Thyroid gland (tissue), 4 donors: ENCODE measurements around the gene SP140. TPM values are rescaled to one million over a fixed set of nuclear protein-coding genes. Genes with fewer than 3 reads are reported as not detected.

Experiments used
- DNase-seq, 2 donors: peaks; one replicate each; pipeline ENCODE4 v3.0.0-alpha.2; 2019
- H3K27ac ChIP-seq, 3 donors: fragments of 200-600 bp; sonication (generic); 1 replicate in 2 of 3; 2 replicates in 1 of 3; pipeline ENCODE4 v1.5.1; 2016 to 2019; ENCODE audit warnings: mild to moderate bottlenecking in 1 of 3, moderate library complexity in 1 of 3
- H3K27me3 ChIP-seq: fragments of 200-600 bp; sonication (generic); one replicate; pipeline ENCODE4 v1.5.1; 2019
- H3K36me3 ChIP-seq, 2 donors: fragments of 200-600 bp; sonication (generic); one replicate each; pipeline ENCODE4 v1.5.1; 2016 to 2019
- H3K4me1 ChIP-seq, 2 donors: fragments of 200-600 bp; sonication (generic); one replicate each; pipeline ENCODE4 v1.5.1; 2017 to 2019
- H3K4me3 ChIP-seq, 3 donors: fragments of 200-600 bp; sonication (generic); replicated peaks in 1 of 3; 1 replicate in 2 of 3; 2 replicates in 1 of 3; pipeline ENCODE4 v1.5.1; 2016; ENCODE audit warnings: mild to moderate bottlenecking in 1 of 3
- H3K9me3 ChIP-seq: fragments of 200-600 bp; sonication (generic); one replicate; pipeline ENCODE4 v1.5.1; 2017
- POLR2A ChIP-seq, 2 donors: fragments of 450-650 bp; IDR thresholded peaks; one replicate each; pipeline ENCODE4 v1.6.1; 2017; ENCODE audit warnings: antibody characterized with exemption in 2 of 2, mild to moderate bottlenecking in 2 of 2, moderate library complexity in 1 of 2
- WGBS, 2 donors: methylation state at CpG; one replicate each; pipeline ENCODE4 v1.1.5; 2017; 5-methylcytosine and 5-hydroxymethylcytosine counted together
- intact Hi-C: fragments of 100-400 bp; cut with DNase I; formaldehyde crosslinking; loops from one replicate; pipeline ENCODE4 v1.15.1; 2023
- total RNA-seq, 4 donors: library from RNA; depleted of rRNA; stranded (reverse); fragments of >200 nt; gene quantifications; one replicate each; pipeline ENCODE4 v1.2.3, GENCODE V29; 2016
- TF ChIP-seq, protein P1 (sequence below), 6 experiments: fragments of 200-600 bp in 3 of 6; fragments of 450-650 bp in 3 of 6; sonication (generic) in 3 of 6; IDR thresholded peaks; one replicate each; pipeline ENCODE4 v1.5.1; 2016 to 2019; ENCODE audit warnings: antibody characterized with exemption in 6 of 6, mild to moderate bottlenecking in 2 of 6, inconsistent platforms in 1 of 6, moderate library complexity in 1 of 6

Gene SP140
- total RNA-seq, 4 donors from 2014 or later, result 0.58 to 1.2 (median 0.95) TPM

DNA sequence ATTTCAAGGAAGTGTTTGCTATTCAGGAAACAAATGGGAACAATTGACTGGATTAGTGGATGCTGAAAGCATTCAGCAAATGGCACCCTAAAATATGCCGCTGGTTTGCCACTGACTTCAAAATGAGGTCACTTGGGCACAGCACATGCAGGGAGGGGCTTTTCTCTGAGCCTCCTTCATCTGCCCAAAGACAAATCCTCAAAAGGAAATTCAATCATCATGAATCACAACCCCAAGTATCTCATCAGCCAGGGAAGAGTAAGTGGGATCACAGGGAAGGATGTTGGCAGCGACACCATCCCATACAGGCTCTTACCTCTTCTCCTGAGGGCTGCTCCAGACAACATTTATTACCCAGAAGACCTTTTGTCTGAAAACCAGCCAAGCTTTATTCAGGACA, 87.1 kb downstream of the SP140 start:
- no peak for DNase-seq
- Histone ChIP-seq H3K4me1 (no peaks in the 10 kb centered on the region), H3K9me3 (no peaks in the 10 kb centered on the region), H3K27me3 (no peaks in the 10 kb centered on the region), H3K36me3 (no peaks in the 10 kb centered on the region), H3K4me3 (no peak overlapping the region), H3K27ac (no peak overlapping the region)
- TF ChIP-seq POLR2A (IDR thresholded peaks at IDR 0.05), result no peak
- TF ChIP-seq, protein P1, sequence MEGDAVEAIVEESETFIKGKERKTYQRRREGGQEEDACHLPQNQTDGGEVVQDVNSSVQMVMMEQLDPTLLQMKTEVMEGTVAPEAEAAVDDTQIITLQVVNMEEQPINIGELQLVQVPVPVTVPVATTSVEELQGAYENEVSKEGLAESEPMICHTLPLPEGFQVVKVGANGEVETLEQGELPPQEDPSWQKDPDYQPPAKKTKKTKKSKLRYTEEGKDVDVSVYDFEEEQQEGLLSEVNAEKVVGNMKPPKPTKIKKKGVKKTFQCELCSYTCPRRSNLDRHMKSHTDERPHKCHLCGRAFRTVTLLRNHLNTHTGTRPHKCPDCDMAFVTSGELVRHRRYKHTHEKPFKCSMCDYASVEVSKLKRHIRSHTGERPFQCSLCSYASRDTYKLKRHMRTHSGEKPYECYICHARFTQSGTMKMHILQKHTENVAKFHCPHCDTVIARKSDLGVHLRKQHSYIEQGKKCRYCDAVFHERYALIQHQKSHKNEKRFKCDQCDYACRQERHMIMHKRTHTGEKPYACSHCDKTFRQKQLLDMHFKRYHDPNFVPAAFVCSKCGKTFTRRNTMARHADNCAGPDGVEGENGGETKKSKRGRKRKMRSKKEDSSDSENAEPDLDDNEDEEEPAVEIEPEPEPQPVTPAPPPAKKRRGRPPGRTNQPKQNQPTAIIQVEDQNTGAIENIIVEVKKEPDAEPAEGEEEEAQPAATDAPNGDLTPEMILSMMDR (IDR thresholded peaks at IDR 0.05), result no peak
- 89 to 94% methylated on average over 2 of the region's 2 CpGs for WGBS, 2 donors
- intact Hi-C loops, result no loop called here

DNA sequence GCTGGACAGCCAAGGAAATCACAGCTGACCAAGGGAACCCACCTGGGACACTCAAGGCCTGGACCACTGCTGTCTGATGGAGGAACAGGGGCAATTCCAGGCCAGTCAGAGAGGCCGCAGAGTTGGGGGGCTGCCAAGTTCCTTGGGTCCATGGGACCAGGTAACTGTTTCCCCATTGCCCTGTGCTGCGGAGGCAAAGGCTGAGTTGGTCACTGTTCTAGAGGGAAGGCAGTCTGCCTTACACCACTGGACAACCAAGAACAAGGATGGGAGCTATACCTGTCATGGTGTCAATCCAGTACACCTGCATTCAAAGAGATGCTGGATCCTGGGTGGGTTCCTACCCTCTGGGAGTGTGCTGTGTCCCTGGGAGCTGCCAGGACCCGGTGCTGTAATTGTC, 91.8 kb downstream of the SP140 start:
- H3K9me3 ChIP-seq, result no peaks in the 10 kb centered on the region
- DNase-seq, result no peak
- no peaks in the 10 kb centered on the region for H3K36me3 ChIP-seq
- H3K4me3 ChIP-seq, result no peak overlapping the region
- intact Hi-C loops, result no loop called here
- WGBS, 2 donors, result 100% methylated on average over 2 to 3 of the region's 3 CpGs
- TF ChIP-seq, protein P1 (IDR thresholded peaks at IDR 0.05), result no peak
- no peak for TF ChIP-seq POLR2A (IDR thresholded peaks at IDR 0.05)
- H3K27me3 ChIP-seq, result no peaks in the 10 kb centered on the region
- H3K27ac ChIP-seq, result no peak overlapping the region
- no peaks in the 10 kb centered on the region for H3K4me1 ChIP-seq

DNA sequence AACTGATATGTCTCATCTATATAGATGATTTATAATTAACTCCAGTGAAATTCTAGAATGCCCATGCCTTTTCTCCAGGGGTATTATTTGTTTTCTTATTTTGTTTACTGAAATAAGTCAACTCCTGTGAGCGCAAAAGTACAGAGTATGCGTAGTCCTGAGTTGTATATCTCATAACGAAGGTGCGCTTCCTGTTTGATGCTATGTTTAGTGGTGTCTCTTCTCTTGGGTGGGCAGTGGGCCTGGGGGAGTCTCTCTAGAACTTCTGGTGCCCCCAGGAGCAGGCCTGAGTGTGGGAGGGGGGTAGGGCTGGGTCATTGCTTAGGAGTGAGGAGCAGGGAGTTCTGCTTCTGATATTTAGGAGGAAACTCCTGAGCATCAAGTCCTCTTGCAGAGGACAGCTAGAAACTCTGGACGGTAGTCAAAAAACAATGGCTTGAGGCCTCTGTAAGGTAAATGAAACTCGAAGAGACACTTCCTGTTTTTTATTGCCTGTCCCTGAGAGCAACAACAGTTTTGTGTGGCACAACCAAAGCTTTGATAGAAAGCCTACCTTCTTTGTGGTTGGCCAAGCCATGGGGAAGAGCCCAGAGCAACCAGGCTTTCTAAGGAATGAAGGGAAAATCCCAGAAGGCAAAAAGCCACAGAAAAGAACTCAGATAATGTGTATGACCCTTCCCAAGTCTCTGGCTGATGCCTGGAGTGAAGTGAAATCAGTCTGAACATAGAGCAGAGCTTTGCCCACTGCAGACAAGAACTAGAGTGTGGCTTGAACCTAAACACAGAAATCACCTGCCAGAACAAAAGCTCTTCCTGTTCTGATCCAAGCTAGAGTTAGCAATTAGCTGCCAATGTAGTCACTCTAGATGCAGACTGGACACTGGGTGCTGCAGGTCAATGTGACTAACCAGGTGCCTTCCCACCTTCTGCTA, 92.9 kb downstream of the SP140 start:
- no peak overlapping the region for H3K27ac ChIP-seq
- no peaks in the 10 kb centered on the region for H3K4me1 ChIP-seq
- intact Hi-C loops, result no loop called here
- 68 to 80% methylated on average over 6 of the region's 6 CpGs for WGBS, 2 donors
- no peak overlapping the region for H3K4me3 ChIP-seq
- TF ChIP-seq, protein P1 (IDR thresholded peaks at IDR 0.05), result no peak
- TF ChIP-seq POLR2A (IDR thresholded peaks at IDR 0.05), result no peak
- no peak for DNase-seq
- H3K9me3 ChIP-seq, result no peaks in the 10 kb centered on the region
- no peaks in the 10 kb centered on the region for H3K27me3 ChIP-seq
- H3K36me3 ChIP-seq, result no peaks in the 10 kb centered on the region

DNA sequence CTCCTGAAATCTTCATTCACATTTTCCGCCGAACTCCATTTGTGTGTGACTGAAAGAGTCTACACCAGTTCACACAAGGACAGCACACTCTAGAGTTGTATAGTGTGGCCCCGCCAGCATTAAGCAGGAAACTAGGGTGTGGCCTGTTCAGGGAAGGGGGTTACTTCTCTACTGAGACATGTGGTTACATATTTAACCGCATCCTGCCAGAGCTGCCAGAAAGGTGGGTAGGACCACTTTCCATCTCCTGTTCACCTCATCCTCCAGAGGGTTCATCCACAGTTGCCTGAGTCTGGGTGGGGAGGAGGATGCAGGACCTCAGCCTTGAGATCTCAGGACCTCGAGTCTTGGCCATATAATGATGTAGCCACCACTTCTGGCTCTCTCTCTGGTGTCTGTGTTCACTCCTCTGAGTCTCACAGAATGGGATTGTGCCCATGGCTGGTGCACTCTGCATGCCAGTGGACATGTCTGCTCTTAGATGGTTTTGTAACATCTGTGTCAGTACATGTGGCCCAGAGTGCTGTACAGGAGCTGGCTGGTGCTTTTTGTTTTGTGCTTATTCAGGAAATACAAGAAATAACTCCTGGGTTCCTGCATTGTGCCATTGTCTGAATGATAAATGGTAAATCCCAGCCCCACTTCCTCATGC, 93.8 kb downstream of the SP140 start:
- no peaks in the 10 kb centered on the region for H3K36me3 ChIP-seq
- peak in 1 of 2 donors; percentile 8 for DNase-seq
- no peak for TF ChIP-seq POLR2A (IDR thresholded peaks at IDR 0.05)
- TF ChIP-seq, protein P1 (IDR thresholded peaks at IDR 0.05), result no peak

DNA sequence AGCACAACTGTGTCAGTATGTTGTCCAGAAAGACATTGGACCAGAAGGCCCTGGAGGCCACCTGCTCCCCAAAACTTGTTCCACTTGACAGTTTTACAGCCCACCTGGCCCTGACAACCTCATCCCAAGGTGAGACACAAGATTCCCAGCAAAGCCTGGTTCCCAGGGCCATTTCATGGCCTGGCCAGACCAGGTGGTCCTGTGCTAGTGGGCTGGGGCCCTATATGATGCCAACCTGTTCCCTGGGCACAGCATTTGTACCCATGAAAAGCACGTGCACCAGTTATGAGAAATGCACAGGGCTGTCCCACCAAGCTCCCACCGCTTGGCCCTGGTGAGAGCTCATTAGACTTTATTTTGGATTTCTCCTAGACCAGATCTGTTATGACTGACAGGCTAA, 95.5 kb downstream of the SP140 start:
- WGBS, 2 donors, result 87 to 100% methylated on average over 1 to 2 of the region's 2 CpGs
- no peaks in the 10 kb centered on the region for H3K27me3 ChIP-seq
- no peaks in the 10 kb centered on the region for H3K4me1 ChIP-seq
- intact Hi-C loops, result loop anchor here (10.0 kb wide), 1 partner anchor 104 kb away; no protein-coding TSS in a partner anchor
- no peak overlapping the region for H3K4me3 ChIP-seq
- no peaks in the 10 kb centered on the region for H3K36me3 ChIP-seq
- H3K27ac ChIP-seq, result no peak overlapping the region
- TF ChIP-seq POLR2A (IDR thresholded peaks at IDR 0.05), result no peak
- TF ChIP-seq, protein P1 (IDR thresholded peaks at IDR 0.05), result no peak
- no peaks in the 10 kb centered on the region for H3K9me3 ChIP-seq
- no peak for DNase-seq

More for the DNA sequence above, 93.8 kb downstream of the SP140 start:
- Histone ChIP-seq H3K4me1 (no peaks in the 10 kb centered on the region), H3K4me3 (no peak overlapping the region), H3K27ac (no peak overlapping the region), H3K9me3 (no peaks in the 10 kb centered on the region), H3K27me3 (no peaks in the 10 kb centered on the region)
- WGBS, 2 donors, result 64 to 85% methylated on average over 5 of the region's 5 CpGs
- intact Hi-C loops, result no loop called here
